RWPE1 (cell line): ENCODE data around the gene TDRD12.

Source experiments
- CTCF ChIA-PET: fragments of 350-600 bp; sonication (Branson Sonifier 250); formaldehyde crosslinking; extraction: SDS; loops from one replicate; lab custom pipeline; 2021; lab: Yijun Ruan, JAX
- POLR2A ChIA-PET: fragments of 400-600 bp; formaldehyde crosslinking; extraction: SDS; loops from one replicate; lab custom pipeline; 2020; ENCODE audit warnings: antibody characterized with exemption; ENCODE audit not compliant: low non-redundant PET; lab: Yijun Ruan, JAX
- DNase-seq: peaks from one replicate; pipeline ENCODE4 v3.0.0; 2012; ENCODE audit warnings: low spot score
- H3K27ac ChIP-seq: fragments of 450-650 bp; 2 replicates; pipeline ENCODE4 v1.5.1; 2017
- TF ChIP-seq, protein P1 (sequence below): fragments of 450-650 bp; conservative IDR thresholded peaks from 2 replicates; pipeline ENCODE4 v1.5.1; 2017; ENCODE audit warnings: low read depth, mild to moderate bottlenecking

The TDRD12 gene

DNA sequence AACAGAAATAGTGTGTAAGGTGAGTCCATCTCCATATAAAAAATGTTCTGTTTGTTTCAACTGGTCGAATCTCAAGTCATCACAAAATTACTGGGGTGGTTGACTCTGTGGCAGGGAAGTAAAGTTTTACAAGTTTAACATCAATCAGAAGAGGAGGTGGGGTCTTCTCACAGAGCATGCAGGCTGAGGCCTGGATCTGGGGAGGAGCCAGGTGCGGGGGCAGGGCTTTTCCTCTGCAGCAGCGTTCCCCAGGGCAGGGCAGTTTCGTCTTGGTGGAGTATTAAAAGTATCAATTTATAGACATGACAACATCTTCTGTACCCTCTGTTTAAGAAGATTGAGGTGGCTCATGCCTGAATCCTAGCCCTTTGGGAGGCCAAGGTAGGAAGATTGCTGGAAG lies 81.2 kb downstream of the TDRD12 start:
- TF ChIP-seq, protein P1, sequence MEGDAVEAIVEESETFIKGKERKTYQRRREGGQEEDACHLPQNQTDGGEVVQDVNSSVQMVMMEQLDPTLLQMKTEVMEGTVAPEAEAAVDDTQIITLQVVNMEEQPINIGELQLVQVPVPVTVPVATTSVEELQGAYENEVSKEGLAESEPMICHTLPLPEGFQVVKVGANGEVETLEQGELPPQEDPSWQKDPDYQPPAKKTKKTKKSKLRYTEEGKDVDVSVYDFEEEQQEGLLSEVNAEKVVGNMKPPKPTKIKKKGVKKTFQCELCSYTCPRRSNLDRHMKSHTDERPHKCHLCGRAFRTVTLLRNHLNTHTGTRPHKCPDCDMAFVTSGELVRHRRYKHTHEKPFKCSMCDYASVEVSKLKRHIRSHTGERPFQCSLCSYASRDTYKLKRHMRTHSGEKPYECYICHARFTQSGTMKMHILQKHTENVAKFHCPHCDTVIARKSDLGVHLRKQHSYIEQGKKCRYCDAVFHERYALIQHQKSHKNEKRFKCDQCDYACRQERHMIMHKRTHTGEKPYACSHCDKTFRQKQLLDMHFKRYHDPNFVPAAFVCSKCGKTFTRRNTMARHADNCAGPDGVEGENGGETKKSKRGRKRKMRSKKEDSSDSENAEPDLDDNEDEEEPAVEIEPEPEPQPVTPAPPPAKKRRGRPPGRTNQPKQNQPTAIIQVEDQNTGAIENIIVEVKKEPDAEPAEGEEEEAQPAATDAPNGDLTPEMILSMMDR: no peak
- ChIA-PET CTCF (no interaction called here), POLR2A (no interaction called here)
- DNase-seq: no peak
- H3K27ac ChIP-seq: no peak overlapping the region

- no peak for DNase-seq
- POLR2A ChIA-PET: no interaction called here
- no peak overlapping the region for H3K27ac ChIP-seq
- TF ChIP-seq, protein P1: no peak
- CTCF ChIA-PET: no interaction called here
Observed at GRCh38 chr19:32802840-32803239, 83.3 kb downstream of the TDRD12 start.

DNA sequence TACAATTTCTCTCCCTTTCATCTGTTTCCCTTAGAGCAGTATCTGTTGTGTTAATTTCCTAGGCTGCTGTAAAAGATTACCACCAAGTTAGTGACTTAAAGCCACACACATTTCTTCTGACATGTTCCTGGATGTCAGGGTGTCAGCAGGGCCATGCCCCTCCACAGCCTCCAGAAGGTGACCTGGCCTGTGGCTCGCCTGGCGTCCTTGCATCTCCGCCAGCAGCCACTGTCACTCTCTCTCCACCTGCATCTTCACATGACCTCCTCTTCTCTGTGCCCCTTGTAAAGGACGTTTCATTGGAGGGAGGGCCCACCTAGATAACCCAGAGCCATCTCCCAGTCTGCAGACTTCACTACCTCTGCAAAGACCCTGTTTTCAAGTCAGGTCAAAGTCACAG lies 88.7 kb downstream of the TDRD12 start:
- POLR2A ChIA-PET: no interaction called here
- TF ChIP-seq, protein P1: no peak

GRCh38 chr19:32809254-32809653 lies 89.7 kb downstream of the TDRD12 start:
- DNase-seq: no peak
- ChIA-PET CTCF (interaction anchor here (0.6 kb wide), 1 partner anchor 135 kb away, joined by 5 read pairs; no protein-coding TSS in a partner anchor), POLR2A (no interaction called here)
- TF ChIP-seq, protein P1: no peak
- H3K27ac ChIP-seq: no peak overlapping the region

More for the DNA sequence above, 88.7 kb downstream of the TDRD12 start:
- no peak overlapping the region for H3K27ac ChIP-seq
- CTCF ChIA-PET: no interaction called here
- DNase-seq: no peak

DNA sequence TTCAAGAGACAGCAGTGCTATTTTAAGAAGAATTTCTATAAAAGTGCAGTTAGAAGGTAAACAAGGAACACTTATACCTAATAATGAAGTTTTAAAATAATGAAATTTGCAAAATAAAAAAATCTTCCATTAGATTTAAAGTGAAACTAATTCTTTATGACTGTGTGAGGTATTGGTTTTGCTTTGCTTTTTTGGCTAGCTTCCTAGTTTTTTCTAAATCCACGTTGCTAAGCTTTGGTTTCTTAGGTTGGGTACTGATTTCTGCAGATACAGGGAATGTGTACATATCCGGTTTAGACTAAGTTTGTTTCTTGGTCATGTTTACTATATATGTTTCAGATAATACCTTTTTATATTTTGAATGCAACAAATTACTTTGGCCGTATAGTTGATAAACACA lies 90.2 kb downstream of the TDRD12 start:
- TF ChIP-seq, protein P1: no peak
- POLR2A ChIA-PET: no interaction called here
- DNase-seq: no peak
- no peak overlapping the region for H3K27ac ChIP-seq
- CTCF ChIA-PET: interaction anchor here (0.6 kb wide), 1 partner anchor 36 kb away, joined by 3 read pairs; no protein-coding TSS in a partner anchor

GRCh38 chr19:32810452-32810851 lies 90.9 kb downstream of the TDRD12 start:
- no peak for DNase-seq
- TF ChIP-seq, protein P1: no peak
- ChIA-PET POLR2A (no interaction called here), CTCF (interaction anchor here (0.6 kb wide), 2 partner anchors 34 to 37 kb away, joined by 3 read pairs; no protein-coding TSS in a partner anchor)
- no peak overlapping the region for H3K27ac ChIP-seq

DNA sequence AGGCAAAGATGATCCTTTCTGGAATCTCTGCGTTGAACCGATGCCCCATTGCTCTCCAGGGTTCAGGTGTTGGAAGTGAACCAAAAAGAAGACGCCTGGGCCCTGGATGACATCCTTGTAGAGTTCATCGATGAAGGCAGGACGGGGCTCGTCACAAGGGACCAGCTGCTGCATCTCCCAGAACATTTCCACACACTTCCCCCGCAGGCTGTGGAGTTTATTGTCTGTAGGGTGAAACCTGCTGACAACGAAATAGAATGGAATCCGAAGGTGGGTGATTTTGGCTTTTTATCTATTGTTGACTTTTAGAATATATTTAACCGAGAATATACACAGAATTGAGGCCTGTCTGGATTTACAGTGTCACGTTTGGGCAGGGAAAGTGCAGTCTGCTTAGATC lies 91.6 kb downstream of the TDRD12 start:
- ChIA-PET CTCF (no interaction called here), POLR2A (no interaction called here)
- TF ChIP-seq, protein P1: no peak

More for the DNA sequence above, 91.6 kb downstream of the TDRD12 start:
- DNase-seq: no peak
- H3K27ac ChIP-seq: no peak overlapping the region
